Choroid plexus epithelial cell (primary cell): ENCODE results near the gene RPS18.

Experiments
- DNase-seq: peaks from one replicate; pipeline ENCODE4 v3.0.0-alpha.2; 2010; ENCODE audit warnings: low read depth
- H3K4me3 ChIP-seq: 2 replicates; pipeline ENCODE4 v1.5.1; 2011; ENCODE audit warnings: low read depth, mild to moderate bottlenecking, control low read depth, low read length, moderate library complexity
- CTCF ChIP-seq: conservative IDR thresholded peaks from 2 replicates; pipeline ENCODE4 v1.5.1; 2011; ENCODE audit warnings: low read depth, mild to moderate bottlenecking, control low read depth, inconsistent platforms, low read length, moderate library complexity

Gene RPS18

GRCh38 chr6:33315793-33316602 is 44.1 kb downstream of the RPS18 start:
- TF ChIP-seq CTCF, result no peak
- H3K4me3 ChIP-seq, result no peak overlapping the region

GRCh38 chr6:33316603-33317418 is 44.9 kb downstream of the RPS18 start:
- peak overlapping the region; percentile 71 for H3K4me3 ChIP-seq
- no peak for DNase-seq
- TF ChIP-seq CTCF, result no peak

More at GRCh38 chr6:33315793-33316602, 44.1 kb downstream of the RPS18 start:
- no peak for DNase-seq

GRCh38 chr6:33317419-33317668 is 45.5 kb downstream of the RPS18 start:
- DNase-seq, result no peak
- peak overlapping the region; percentile 71 for H3K4me3 ChIP-seq

GRCh38 chr6:33317669-33318425 is 46.0 kb downstream of the RPS18 start, which contains the start of gene ZBTB22:
Gene ZBTB22, minus strand, starts transcription at chr6:33317744. Its CDS starts 828 bp downstream, at chr6:33316916.
- no peak for TF ChIP-seq CTCF
- peak; percentile 100 for DNase-seq
- peak within 1 kb of the TSS; percentile 71 for H3K4me3 ChIP-seq

More at GRCh38 chr6:33317419-33317668, 45.5 kb downstream of the RPS18 start:
- TF ChIP-seq CTCF, result no peak

GRCh38 chr6:33318426-33319073 is 46.7 kb downstream of the RPS18 start:
- no peak for TF ChIP-seq CTCF
- no peak for DNase-seq
- peak overlapping the region; percentile 51 for H3K4me3 ChIP-seq

GRCh38 chr6:33319939-33320314 is 48.1 kb downstream of the RPS18 start:
- no peak for DNase-seq
- peak overlapping the region; percentile 10 for H3K4me3 ChIP-seq
- no peak for TF ChIP-seq CTCF
